ENCODE measurements around the gene MTF2.
A peak's percentile ranks its signal among the peaks of the same experiment; 100 is the strongest.

MTF2 gene

GRCh38 chr1:93177991-93178390 is 98.9 kb downstream of the MTF2 start:
- H3K4me3 ChIP-seq (ENCODE audit: low read length in 2 of 2), result peak overlapping the region; percentile 33 to 83

GRCh38 chr1:93178418-93178817 is 99.3 kb downstream of the MTF2 start:
- H3K4me3 ChIP-seq (ENCODE audit: low read length in 2 of 2), result peak overlapping the region in 1 of 2 donors; percentile 83
- H3K36me3 ChIP-seq (ENCODE audit: control insufficient read depth in 2 of 2, insufficient read depth in 2 of 2, low read length in 2 of 2), result no peaks in the 10 kb centered on the region
- H3K27me3 ChIP-seq (ENCODE audit: control insufficient read depth in 2 of 2, insufficient read depth in 2 of 2, low read length in 2 of 2), result no peaks in the 10 kb centered on the region
- H3K9ac ChIP-seq (ENCODE audit: low read depth in 1 of 2, low read length in 2 of 2), result peak overlapping the region in 1 of 2 donors; percentile 19
- no peaks in the 10 kb centered on the region for H3K9me3 ChIP-seq (ENCODE audit: control insufficient read depth in 2 of 2, low read length in 2 of 2)
- H3K4me1 ChIP-seq (ENCODE audit: control insufficient read depth in 2 of 2, insufficient read depth in 2 of 2, low read length in 2 of 2), result peaks cover 8 to 13% of the 10 kb centered on the region in 2 donors
- H3K27ac ChIP-seq (ENCODE audit: low read depth in 2 of 2, low read length in 2 of 2), result no peak overlapping the region

More at GRCh38 chr1:93177991-93178390, 98.9 kb downstream of the MTF2 start:
- H3K9me3 ChIP-seq (ENCODE audit: control insufficient read depth in 2 of 2, low read length in 2 of 2), result no peaks in the 10 kb centered on the region
- H3K9ac ChIP-seq (ENCODE audit: low read depth in 1 of 2, low read length in 2 of 2), result peak overlapping the region in 1 of 2 donors; percentile 19
- H3K36me3 ChIP-seq (ENCODE audit: control insufficient read depth in 2 of 2, insufficient read depth in 2 of 2, low read length in 2 of 2), result no peaks in the 10 kb centered on the region
- H3K4me1 ChIP-seq (ENCODE audit: control insufficient read depth in 2 of 2, insufficient read depth in 2 of 2, low read length in 2 of 2), result peaks cover 8 to 13% of the 10 kb centered on the region in 2 donors
- no peaks in the 10 kb centered on the region for H3K27me3 ChIP-seq (ENCODE audit: control insufficient read depth in 2 of 2, insufficient read depth in 2 of 2, low read length in 2 of 2)
- H3K27ac ChIP-seq (ENCODE audit: low read depth in 2 of 2, low read length in 2 of 2), result no peak overlapping the region

GRCh38 chr1:93179886-93180722 is 101.0 kb downstream of the MTF2 start, which contains the start of gene TMED5:
TMED5 (minus strand) TSS chr1:93180413; CDS start chr1:93180242, 171 bp downstream.
- no peaks in the 10 kb centered on the region for H3K27me3 ChIP-seq (ENCODE audit: control insufficient read depth in 2 of 2, insufficient read depth in 2 of 2, low read length in 2 of 2)
- no peaks in the 10 kb centered on the region for H3K36me3 ChIP-seq (ENCODE audit: control insufficient read depth in 2 of 2, insufficient read depth in 2 of 2, low read length in 2 of 2)
- peak within 1 kb of the TSS; percentile 87 to 98 for H3K4me3 ChIP-seq (ENCODE audit: low read length in 2 of 2)
- peak within 1 kb of the TSS; percentile 99 to 100 for H3K27ac ChIP-seq (ENCODE audit: low read depth in 2 of 2, low read length in 2 of 2)
- H3K9ac ChIP-seq (ENCODE audit: low read depth in 1 of 2, low read length in 2 of 2), result peak within 1 kb of the TSS; percentile 98 to 100
- H3K4me1 ChIP-seq (ENCODE audit: control insufficient read depth in 2 of 2, insufficient read depth in 2 of 2, low read length in 2 of 2), result peaks cover 8 to 13% of the 10 kb centered on the region in 2 donors
- no peaks in the 10 kb centered on the region for H3K9me3 ChIP-seq (ENCODE audit: control insufficient read depth in 2 of 2, low read length in 2 of 2)

- Histone ChIP-seq H3K9me3 (ENCODE audit: control insufficient read depth in 2 of 2, low read length in 2 of 2) (no peaks in the 10 kb centered on the region), H3K27me3 (ENCODE audit: control insufficient read depth in 2 of 2, insufficient read depth in 2 of 2, low read length in 2 of 2) (no peaks in the 10 kb centered on the region), H3K4me1 (ENCODE audit: control insufficient read depth in 2 of 2, insufficient read depth in 2 of 2, low read length in 2 of 2) (peaks cover 8 to 13% of the 10 kb centered on the region in 2 donors), H3K36me3 (ENCODE audit: control insufficient read depth in 2 of 2, insufficient read depth in 2 of 2, low read length in 2 of 2) (no peaks in the 10 kb centered on the region), H3K4me3 (ENCODE audit: low read length in 2 of 2) (peak within 1 kb of the TSS; percentile 87 to 98), H3K9ac (ENCODE audit: low read depth in 1 of 2, low read length in 2 of 2) (peak within 1 kb of the TSS; percentile 98 to 100), H3K27ac (ENCODE audit: low read depth in 2 of 2, low read length in 2 of 2) (peak within 1 kb of the TSS; percentile 99 to 100)
Observed at GRCh38 chr1:93180723-93181613, 101.9 kb downstream of the MTF2 start, which contains the start of gene CCDC18. CCDC18 (plus strand) TSS chr1:93180724; CDS start chr1:93183362, 2,638 bp downstream.

GRCh38 chr1:93186667-93187066 is 107.6 kb downstream of the MTF2 start:
- no peak overlapping the region for H3K9ac ChIP-seq (ENCODE audit: low read depth in 1 of 2, low read length in 2 of 2)
- H3K36me3 ChIP-seq (ENCODE audit: control insufficient read depth in 2 of 2, insufficient read depth in 2 of 2, low read length in 2 of 2), result no peaks in the 10 kb centered on the region
- H3K4me1 ChIP-seq (ENCODE audit: control insufficient read depth in 2 of 2, insufficient read depth in 2 of 2, low read length in 2 of 2), result no peaks in the 10 kb centered on the region
- no peaks in the 10 kb centered on the region for H3K9me3 ChIP-seq (ENCODE audit: control insufficient read depth in 2 of 2, low read length in 2 of 2)
- no peak overlapping the region for H3K27ac ChIP-seq (ENCODE audit: low read depth in 2 of 2, low read length in 2 of 2)
- H3K27me3 ChIP-seq (ENCODE audit: control insufficient read depth in 2 of 2, insufficient read depth in 2 of 2, low read length in 2 of 2), result no peaks in the 10 kb centered on the region
- H3K4me3 ChIP-seq (ENCODE audit: low read length in 2 of 2), result no peak overlapping the region

Measured in mucosa of rectum (tissue), 2 donors.